ENCODE data around the gene PDXP. TPM values are rescaled to one million over a fixed set of nuclear protein-coding genes. Genes with fewer than 3 reads are reported as not detected.

The PDXP gene
- total RNA-seq, 1 donor: 9.9 TPM

DNA sequence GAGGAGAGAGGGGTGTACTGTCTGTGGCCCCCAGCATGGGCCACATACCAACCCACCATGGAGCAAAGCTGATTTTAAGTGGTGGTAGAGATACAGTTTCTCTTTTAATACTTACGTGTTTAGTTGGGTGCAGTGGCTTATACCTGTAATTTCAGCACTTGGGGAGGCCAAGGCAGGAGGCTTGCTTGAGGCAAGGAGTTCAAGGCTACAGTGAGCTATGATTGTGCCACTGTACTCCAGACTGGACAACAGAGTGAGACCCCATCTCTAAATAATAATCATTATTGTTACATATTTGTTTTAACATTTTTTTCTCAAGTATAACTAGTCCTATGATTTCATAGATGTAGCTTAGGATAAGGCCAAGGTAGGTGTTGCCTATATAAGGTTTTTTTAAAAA, 41.1 kb upstream of the PDXP start:
- DNase-seq (ENCODE audit: low read depth): no peak
- no peak overlapping the region for H3K4me3 ChIP-seq (ENCODE audit: low read depth, low read length)
- TF ChIP-seq, protein P1, sequence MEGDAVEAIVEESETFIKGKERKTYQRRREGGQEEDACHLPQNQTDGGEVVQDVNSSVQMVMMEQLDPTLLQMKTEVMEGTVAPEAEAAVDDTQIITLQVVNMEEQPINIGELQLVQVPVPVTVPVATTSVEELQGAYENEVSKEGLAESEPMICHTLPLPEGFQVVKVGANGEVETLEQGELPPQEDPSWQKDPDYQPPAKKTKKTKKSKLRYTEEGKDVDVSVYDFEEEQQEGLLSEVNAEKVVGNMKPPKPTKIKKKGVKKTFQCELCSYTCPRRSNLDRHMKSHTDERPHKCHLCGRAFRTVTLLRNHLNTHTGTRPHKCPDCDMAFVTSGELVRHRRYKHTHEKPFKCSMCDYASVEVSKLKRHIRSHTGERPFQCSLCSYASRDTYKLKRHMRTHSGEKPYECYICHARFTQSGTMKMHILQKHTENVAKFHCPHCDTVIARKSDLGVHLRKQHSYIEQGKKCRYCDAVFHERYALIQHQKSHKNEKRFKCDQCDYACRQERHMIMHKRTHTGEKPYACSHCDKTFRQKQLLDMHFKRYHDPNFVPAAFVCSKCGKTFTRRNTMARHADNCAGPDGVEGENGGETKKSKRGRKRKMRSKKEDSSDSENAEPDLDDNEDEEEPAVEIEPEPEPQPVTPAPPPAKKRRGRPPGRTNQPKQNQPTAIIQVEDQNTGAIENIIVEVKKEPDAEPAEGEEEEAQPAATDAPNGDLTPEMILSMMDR (IDR thresholded peaks at IDR 0.05; ENCODE audit: insufficient read depth, low read depth, low read length): no peak

DNA sequence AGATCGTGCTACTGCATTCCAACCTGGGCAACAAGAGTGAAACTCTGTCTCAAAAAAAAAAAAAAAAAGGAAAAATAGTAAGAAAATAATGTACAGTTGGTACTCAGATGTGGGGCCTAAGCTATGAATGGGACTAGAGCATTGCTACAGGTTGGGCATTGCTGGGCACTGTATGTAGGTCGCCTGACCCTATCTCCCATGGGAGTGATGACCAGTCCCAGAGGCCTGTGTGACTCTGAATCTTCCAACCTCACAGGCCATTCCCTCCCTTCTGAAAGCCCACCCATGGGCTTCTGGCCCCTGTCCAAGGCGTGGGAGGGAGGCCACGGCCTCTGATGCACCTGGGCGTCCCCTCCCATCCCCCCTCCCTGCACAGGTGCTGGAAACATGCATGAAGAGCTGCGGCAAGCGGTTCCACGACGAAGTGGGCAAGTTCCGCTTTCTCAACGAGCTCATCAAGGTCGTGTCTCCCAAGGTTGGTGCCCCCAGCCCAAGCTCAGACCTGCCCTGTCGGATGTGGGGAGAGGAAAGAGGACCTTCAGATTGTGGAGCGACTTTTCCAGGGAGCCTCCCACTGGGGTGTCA, 40.4 kb upstream of the PDXP start:
- DNase-seq (ENCODE audit: low read depth): no peak
- TF ChIP-seq, protein P1 (IDR thresholded peaks at IDR 0.05; ENCODE audit: insufficient read depth, low read depth, low read length): no peak
- H3K4me3 ChIP-seq (ENCODE audit: low read depth, low read length): no peak overlapping the region

- TF ChIP-seq, protein P1 (IDR thresholded peaks at IDR 0.05; ENCODE audit: insufficient read depth, low read depth, low read length): no peak
Observed at GRCh38 chr22:37618674-37619073, 39.8 kb upstream of the PDXP start.

GRCh38 chr22:37619991-37620390, 38.5 kb upstream of the PDXP start:
- DNase-seq (ENCODE audit: low read depth): no peak
- TF ChIP-seq, protein P1 (IDR thresholded peaks at IDR 0.05; ENCODE audit: insufficient read depth, low read depth, low read length): no peak
- H3K4me3 ChIP-seq (ENCODE audit: low read depth, low read length): no peak overlapping the region

More at GRCh38 chr22:37618674-37619073, 39.8 kb upstream of the PDXP start:
- no peak overlapping the region for H3K4me3 ChIP-seq (ENCODE audit: low read depth, low read length)
- DNase-seq (ENCODE audit: low read depth): no peak

- TF ChIP-seq, protein P1 (IDR thresholded peaks at IDR 0.05; ENCODE audit: insufficient read depth, low read depth, low read length): no peak
- DNase-seq (ENCODE audit: low read depth): no peak
- no peak overlapping the region for H3K4me3 ChIP-seq (ENCODE audit: low read depth, low read length)
Observed at GRCh38 chr22:37621352-37621860, 37.1 kb upstream of the PDXP start.

GRCh38 chr22:37623075-37624016, 35.2 kb upstream of the PDXP start:
- TF ChIP-seq, protein P1 (IDR thresholded peaks at IDR 0.05; ENCODE audit: insufficient read depth, low read depth, low read length): peak; percentile 80
- DNase-seq (ENCODE audit: low read depth): peak; percentile 62
- no peak overlapping the region for H3K4me3 ChIP-seq (ENCODE audit: low read depth, low read length)
